Kidney epithelial cell (primary cell): ENCODE data around the gene NLK. TPM values are rescaled to one million over a fixed set of nuclear protein-coding genes. Genes with fewer than 3 reads are reported as not detected.
"Not testable (repeated sequence)": the region's sequence is repeated elsewhere in the genome, so short reads cannot be mapped to it uniquely, and the experiment has no call there.

Experiments
- DNase-seq: peaks from one replicate; pipeline ENCODE4 v3.0.0-alpha.2; 2010; ENCODE audit warnings: low read depth
- H3K27me3 ChIP-seq: 2 replicates; pipeline ENCODE4 v1.6.0; 2011; ENCODE audit warnings: low read length; ENCODE audit not compliant: control insufficient read depth, insufficient read depth
- H3K36me3 ChIP-seq: 2 replicates; pipeline ENCODE4 v1.5.1; 2011; ENCODE audit warnings: low read length; ENCODE audit not compliant: control insufficient read depth, insufficient read depth
- H3K4me3 ChIP-seq: 2 replicates; pipeline ENCODE4 v1.5.1; 2011; ENCODE audit warnings: low read depth, mild to moderate bottlenecking, control low read depth, low read length
- CTCF ChIP-seq: IDR thresholded peaks from 2 replicates; pipeline ENCODE4 v1.5.1; 2011; ENCODE audit warnings: mild to moderate bottlenecking, moderate library complexity, low read length, control low read depth, inconsistent platforms; ENCODE audit not compliant: insufficient read depth, poor library complexity, severe bottlenecking
- total RNA-seq: library from RNA; depleted of rRNA; stranded (reverse); fragments of >200 nt; gene quantifications from 2 replicates; pipeline ENCODE4 v1.2.3, GENCODE V29; 2015

NLK gene
- total RNA-seq, 1 donor from 2014 or later: 12.9 TPM

DNA sequence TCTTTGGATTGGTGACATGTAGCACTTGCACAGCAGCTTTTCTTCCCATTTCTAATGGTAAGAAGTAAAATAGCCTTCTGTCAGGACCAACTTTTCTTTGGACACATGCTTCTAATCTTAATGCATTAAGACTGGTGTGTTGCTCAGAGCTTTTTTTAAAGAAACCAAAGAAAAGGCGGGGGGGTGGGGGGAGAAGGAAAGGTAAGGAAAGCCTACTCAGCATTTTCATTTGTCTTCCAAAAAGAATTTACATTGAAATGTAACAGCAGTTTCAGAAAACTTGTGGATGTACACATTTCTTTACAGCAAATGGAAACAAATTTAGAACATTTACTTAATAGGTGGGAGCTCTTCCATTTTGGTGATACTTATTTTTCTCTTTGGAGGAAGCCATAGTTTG, 49.6 kb downstream of the NLK start:
- no peaks in the 10 kb centered on the region for H3K36me3 ChIP-seq
- TF ChIP-seq CTCF: no peak
- H3K4me3 ChIP-seq: no peak overlapping the region
- H3K27me3 ChIP-seq: no peaks in the 10 kb centered on the region
- no peak for DNase-seq

DNA sequence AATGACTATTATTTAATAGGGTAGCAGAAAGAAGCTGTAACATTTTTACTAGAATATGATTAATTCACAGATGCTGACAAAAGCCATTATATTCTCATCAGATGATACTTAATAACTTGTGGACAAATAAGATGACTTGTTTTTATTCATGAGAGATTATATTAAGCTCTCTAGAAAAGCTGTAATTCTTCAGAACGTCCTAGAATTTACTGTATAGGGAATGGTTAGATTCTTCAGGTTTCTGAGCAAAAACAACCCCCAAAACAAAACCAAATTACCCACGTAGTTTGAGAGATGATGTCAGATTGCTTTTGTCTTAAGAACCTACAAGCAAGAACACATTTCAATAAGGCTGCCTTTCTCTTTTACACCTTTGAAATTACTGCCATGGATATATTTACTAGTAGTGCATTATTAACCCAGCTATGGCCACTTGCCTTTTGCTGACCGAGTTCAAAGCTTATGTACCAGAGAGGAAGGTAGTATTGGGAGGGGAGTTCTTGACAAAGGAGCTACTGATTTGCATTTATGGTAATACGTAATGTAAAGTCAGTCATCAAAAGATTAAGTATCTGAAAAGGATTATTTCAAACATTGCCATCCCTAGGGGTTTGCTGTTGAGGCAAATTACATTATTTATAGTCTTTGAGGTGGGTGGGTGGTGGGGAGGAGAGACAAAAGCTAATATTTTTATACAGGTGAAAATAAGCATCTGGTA, 51.7 kb downstream of the NLK start:
- no peak for DNase-seq
- no peak for TF ChIP-seq CTCF
- H3K4me3 ChIP-seq: no peak overlapping the region
- no peaks in the 10 kb centered on the region for H3K36me3 ChIP-seq
- H3K27me3 ChIP-seq: no peaks in the 10 kb centered on the region

DNA sequence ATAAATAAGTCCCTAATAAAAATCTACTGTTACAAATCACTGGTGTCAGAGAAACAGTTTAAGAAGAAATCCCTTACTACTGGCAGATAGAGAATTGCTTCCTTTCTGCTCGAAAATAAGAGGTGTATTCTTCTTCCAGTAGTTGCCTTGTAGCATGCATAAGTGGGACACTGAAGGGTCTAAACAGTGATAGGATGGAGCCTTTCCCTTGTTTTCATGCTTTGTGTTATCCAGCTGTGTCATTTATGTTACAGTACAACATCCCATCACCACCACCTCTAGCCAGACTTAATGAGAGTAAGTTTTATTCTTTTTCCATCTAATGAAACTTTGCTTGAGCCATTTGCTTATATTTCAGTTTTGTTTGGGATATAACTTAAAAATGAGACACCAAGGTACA, 54.3 kb downstream of the NLK start:
- TF ChIP-seq CTCF: no peak
- Histone ChIP-seq H3K27me3 (no peaks in the 10 kb centered on the region), H3K36me3 (no peaks in the 10 kb centered on the region)

GRCh38 chr17:28097254-28097653, 54.8 kb downstream of the NLK start:
- no peak for DNase-seq
- Histone ChIP-seq H3K36me3 (no peaks in the 10 kb centered on the region), H3K4me3 (no peak overlapping the region), H3K27me3 (no peaks in the 10 kb centered on the region)
- TF ChIP-seq CTCF: no peak

More for the DNA sequence above, 54.3 kb downstream of the NLK start:
- H3K4me3 ChIP-seq: no peak overlapping the region
- DNase-seq: no peak

GRCh38 chr17:28097901-28098300, 55.4 kb downstream of the NLK start:
- Histone ChIP-seq H3K4me3 (no peak overlapping the region), H3K36me3 (no peaks in the 10 kb centered on the region), H3K27me3 (no peaks in the 10 kb centered on the region)
- DNase-seq: no peak
- TF ChIP-seq CTCF: no peak

DNA sequence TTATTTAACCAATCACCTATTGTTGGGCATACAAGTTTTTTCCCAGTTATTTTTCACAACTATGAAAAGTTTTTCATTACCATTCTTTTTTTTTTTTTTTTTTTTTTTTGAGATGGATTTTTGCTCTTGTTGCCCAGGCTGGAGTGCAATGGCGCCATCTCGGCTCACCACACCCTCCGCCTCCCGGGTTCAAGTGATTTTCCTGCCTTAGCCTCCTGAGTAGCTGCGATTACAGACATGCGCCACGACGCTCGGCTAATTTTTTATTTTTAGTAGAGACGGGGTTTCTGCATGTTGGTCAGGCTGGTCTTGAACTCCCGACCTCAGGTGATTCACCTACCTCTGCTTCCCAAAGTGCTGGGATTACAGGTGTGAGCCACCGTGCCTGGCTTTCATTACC, 56.1 kb downstream of the NLK start:
- H3K27me3 ChIP-seq, DNase-seq, H3K36me3 ChIP-seq, H3K4me3 ChIP-seq: not testable (repeated sequence)
